ENCODE data around the gene PTGER2. TPM values are rescaled to one million over a fixed set of nuclear protein-coding genes. Genes with fewer than 3 reads are reported as not detected.
A peak's percentile ranks its signal among the peaks of the same experiment; 100 is the strongest.

PTGER2 gene
- total and polyA plus RNA-seq, 2 of the 8 experiments (the other 6 are each of a cell fraction or from before 2014, with no cell fraction given) = 1.2 TPM

DNA sequence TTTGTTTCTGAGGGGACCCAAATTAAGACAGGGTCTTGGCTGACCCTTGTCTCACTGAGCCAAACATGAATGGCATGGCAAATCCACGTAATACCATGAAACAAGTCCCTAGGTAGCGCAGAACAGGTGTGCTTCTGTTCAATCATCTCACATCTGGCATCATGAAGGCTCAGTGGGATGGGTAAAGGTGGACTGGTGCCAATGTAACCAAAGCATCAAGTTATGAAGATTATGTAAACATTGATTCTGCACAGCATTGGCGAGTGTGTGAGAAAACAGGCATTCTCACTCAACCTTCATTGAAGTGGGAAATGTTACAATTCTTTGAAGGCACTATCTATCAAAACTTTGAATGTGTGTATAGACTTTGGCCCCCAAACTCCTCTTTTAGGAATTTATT, 41.9 kb downstream of the PTGER2 start:
- H3K14ac ChIP-seq (ENCODE audit: insufficient read length) = no peak overlapping the region
- no peak overlapping the region for H3K4ac ChIP-seq (replicated peaks; ENCODE audit: insufficient read length, low read depth, low read length)
- DNase-seq (ENCODE audit: low read depth in 1 of 2, low spot score in 2 of 2) (no peak), FAIRE-seq (no peak)
- H3K79me2 ChIP-seq (ENCODE audit: control insufficient read depth in 1 of 2, insufficient read depth in 2 of 2, low read length in 2 of 2) = no peaks in the 10 kb centered on the region
- H3K27ac ChIP-seq (ENCODE audit: low read depth, low read length) = no peak overlapping the region
- no peaks in the 10 kb centered on the region for H3K79me1 ChIP-seq (ENCODE audit: low read depth, low read length)
- 0 out of 2 replicates have a peak, but pooled peaks cover under 1% of the 10 kb centered on the region for H3K23me2 ChIP-seq (ENCODE audit: low read depth, low read length)
- no peaks in the 10 kb centered on the region for H3K27me3 ChIP-seq (replicated peaks in 1 of 4; ENCODE audit: control insufficient read depth in 3 of 4, extremely low read depth in 1 of 4, insufficient read depth in 3 of 4, low read length in 3 of 4)
- no peaks in the 10 kb centered on the region for H3K36me3 ChIP-seq (ENCODE audit: control insufficient read depth in 2 of 4, insufficient read depth in 4 of 4, low read length in 3 of 4)
- H4K20me1 ChIP-seq (replicated peaks in 1 of 2; ENCODE audit: control insufficient read depth in 1 of 2, insufficient read depth in 2 of 2, low read length in 2 of 2) = no peaks in the 10 kb centered on the region
- no peak overlapping the region for H4K91ac ChIP-seq (replicated peaks; ENCODE audit: insufficient read length, low read length)
- no peak overlapping the region for H2BK20ac ChIP-seq (ENCODE audit: low read length)
- ChIA-PET POLR2A (ENCODE audit: partially characterized antibody) (no interaction called here), CTCF (ENCODE audit: partially characterized antibody) (no interaction called here)
- 0 out of 2 replicates have a peak overlapping the region, but pooled peaks have one; percentile 45 for H2AK5ac ChIP-seq (ENCODE audit: low read depth, low read length)
- no peak overlapping the region for H2AFZ ChIP-seq (ENCODE audit: low read length)
- no peak overlapping the region for H4K5ac ChIP-seq (ENCODE audit: insufficient read length, low read depth, low read length)
- no peak overlapping the region for H2BK120ac ChIP-seq (replicated peaks; ENCODE audit: low read depth, low read length)
- H3K9ac ChIP-seq (replicated peaks in 1 of 4; ENCODE audit: extremely low read depth in 1 of 4, low read depth in 3 of 4, low read length in 3 of 4) = no peak overlapping the region
- H3K23ac ChIP-seq (ENCODE audit: insufficient read length) = no peak overlapping the region
- no peak overlapping the region for H2BK15ac ChIP-seq (ENCODE audit: low read length)
- no peak overlapping the region for H2BK5ac ChIP-seq (ENCODE audit: low read depth, low read length)
- no peaks in the 10 kb centered on the region for H3K4me1 ChIP-seq (replicated peaks in 1 of 4; ENCODE audit: control insufficient read depth in 3 of 4, insufficient read depth in 4 of 4, low read length in 3 of 4)
- H3K4me3 ChIP-seq (ENCODE audit: extremely low read depth in 1 of 4, insufficient read depth in 2 of 4, low read depth in 3 of 4, low read length in 4 of 4) = no peak overlapping the region
- no peak overlapping the region for H4K8ac ChIP-seq (ENCODE audit: extremely low read depth, insufficient read depth, low read length)
- H3K9me3 ChIP-seq (ENCODE audit: insufficient read depth in 2 of 2, low read depth in 1 of 2, low read length in 1 of 2) = no peaks in the 10 kb centered on the region
- H3K18ac ChIP-seq (ENCODE audit: extremely low read depth, low read length) = no peak overlapping the region
- no peak overlapping the region for H3K56ac ChIP-seq (replicated peaks; ENCODE audit: insufficient read length, low read depth, low read length)
- 97% methylated on average over 3 of the region's 3 CpGs; no CpG with 5 or more reads in 1 of the 2 experiments for WGBS, 2 experiments (ENCODE audit: extremely low coverage in 1 of 2, insufficient coverage in 1 of 2, insufficient read length in 1 of 2, insufficient replicate concordance in 2 of 2, low coverage in 1 of 2, low lambda C conversion rate in 2 of 2, missing lambda C conversion rate in 1 of 2)
- no peak overlapping the region for H2BK12ac ChIP-seq (ENCODE audit: low read depth, low read length)
- no peak overlapping the region for H3K4me2 ChIP-seq (ENCODE audit: insufficient read depth in 1 of 2, low read depth in 2 of 2, low read length in 2 of 2)
- TF ChIP-seq, protein P1, sequence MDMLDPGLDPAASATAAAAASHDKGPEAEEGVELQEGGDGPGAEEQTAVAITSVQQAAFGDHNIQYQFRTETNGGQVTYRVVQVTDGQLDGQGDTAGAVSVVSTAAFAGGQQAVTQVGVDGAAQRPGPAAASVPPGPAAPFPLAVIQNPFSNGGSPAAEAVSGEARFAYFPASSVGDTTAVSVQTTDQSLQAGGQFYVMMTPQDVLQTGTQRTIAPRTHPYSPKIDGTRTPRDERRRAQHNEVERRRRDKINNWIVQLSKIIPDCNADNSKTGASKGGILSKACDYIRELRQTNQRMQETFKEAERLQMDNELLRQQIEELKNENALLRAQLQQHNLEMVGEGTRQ (IDR thresholded peaks at IDR 0.05; ENCODE audit: low read length) = no peak
- TF ChIP-seq ASH2L (IDR thresholded peaks at IDR 0.05; ENCODE audit: low read length) (no peak), JUND (IDR thresholded peaks at IDR 0.05; ENCODE audit: low read length) (no peak), SUZ12 (IDR thresholded peaks at IDR 0.05; ENCODE audit: low read length) (no peak), NANOG (IDR thresholded peaks at IDR 0.05; ENCODE audit: insufficient read depth, low read depth, low read length, poor library complexity, severe bottlenecking) (no peak), HDAC2 (IDR thresholded peaks at IDR 0.05; ENCODE audit: borderline replicate concordance in 1 of 2, low read depth in 2 of 2, low read length in 2 of 2) (no peak), HDAC6 (IDR thresholded peaks at IDR 0.05; ENCODE audit: low read depth, low read length) (no peak), TCF12 (IDR thresholded peaks at IDR 0.05; ENCODE audit: low read depth, low read length) (no peak), RXRA (IDR thresholded peaks at IDR 0.05; ENCODE audit: insufficient read depth, low read depth, low read length) (no peak), SIX5 (IDR thresholded peaks at IDR 0.05; ENCODE audit: low read depth, low read length) (no peak), KDM4A (IDR thresholded peaks at IDR 0.05; ENCODE audit: low read depth, low read length, severe bottlenecking) (no peak)
- TF ChIP-seq, protein P2, sequence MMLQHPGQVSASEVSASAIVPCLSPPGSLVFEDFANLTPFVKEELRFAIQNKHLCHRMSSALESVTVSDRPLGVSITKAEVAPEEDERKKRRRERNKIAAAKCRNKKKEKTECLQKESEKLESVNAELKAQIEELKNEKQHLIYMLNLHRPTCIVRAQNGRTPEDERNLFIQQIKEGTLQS (IDR thresholded peaks at IDR 0.05; ENCODE audit: insufficient read depth, low read depth, low read length) = no peak
- TF ChIP-seq, protein P3, sequence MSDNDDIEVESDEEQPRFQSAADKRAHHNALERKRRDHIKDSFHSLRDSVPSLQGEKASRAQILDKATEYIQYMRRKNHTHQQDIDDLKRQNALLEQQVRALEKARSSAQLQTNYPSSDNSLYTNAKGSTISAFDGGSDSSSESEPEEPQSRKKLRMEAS (IDR thresholded peaks at IDR 0.05) = no peak
